Erythroblast (primary cell): ENCODE results near the gene WDR43.

Experiments used
- GATA1 ChIP-seq: IDR thresholded peaks from 2 replicates; pipeline ENCODE4 v1.6.1; 2011; ENCODE audit warnings: low read depth, mild to moderate bottlenecking, control low read depth, low read length, moderate library complexity
- POLR2A ChIP-seq: IDR thresholded peaks from 2 replicates; pipeline ENCODE4 v1.6.1; 2011; ENCODE audit warnings: mild to moderate bottlenecking, low read length

DNA sequence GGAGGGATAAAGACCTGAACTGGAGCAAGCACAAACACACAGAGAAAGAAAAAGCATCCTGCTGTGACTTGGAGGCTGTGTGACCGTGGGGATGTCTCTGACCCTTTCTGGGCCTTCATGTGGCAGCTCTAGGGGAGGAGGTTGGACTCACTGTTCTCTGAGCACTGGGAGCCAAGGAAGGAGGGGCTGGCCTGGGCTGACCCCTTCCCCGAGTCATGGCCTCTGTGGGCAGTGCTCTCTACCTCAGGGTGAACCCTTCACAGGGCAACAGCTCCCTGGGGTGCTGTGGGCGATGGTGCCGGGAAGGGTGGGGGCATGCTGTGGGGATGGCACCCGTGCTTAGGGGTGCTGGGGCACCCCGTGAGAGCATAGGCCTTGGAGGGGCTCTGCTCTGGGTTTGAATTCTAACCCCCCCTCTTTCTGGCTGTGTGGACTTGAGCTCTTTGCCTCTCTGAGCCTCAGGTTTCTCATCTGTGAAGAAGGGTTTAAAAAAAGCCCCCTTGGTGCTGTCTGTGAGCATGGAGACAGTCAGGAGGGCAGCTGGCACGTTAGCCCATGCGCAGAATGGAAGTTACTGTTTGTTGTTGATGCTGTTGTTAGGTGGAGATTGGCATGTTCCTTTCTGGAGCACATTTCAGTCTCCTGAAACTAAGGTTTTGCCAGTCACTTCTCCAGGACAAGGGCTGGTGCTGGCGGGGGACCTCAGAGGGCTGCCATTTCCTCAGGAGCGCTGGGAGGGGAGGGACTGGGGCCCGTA lies 87.3 kb downstream of the WDR43 start:
- TF ChIP-seq POLR2A (no peak), GATA1 (no peak)
